Activated CD4-positive, alpha-beta T cell treated with anti-CD3 and anti-CD28 coated beads, Interleukin-2, amount 50 U/mL, for 1 hour (primary cell): ENCODE data around the gene GABPB2.
"Not testable (repeated sequence)": the region's sequence is repeated elsewhere in the genome, so short reads cannot be mapped to it uniquely, and the experiment has no call there.

Source experiments
- DNase-seq: peaks from one replicate; pipeline ENCODE4 v3.0.0-alpha.2; 2020

Gene GABPB2

GRCh38 chr1:151060007-151060656, 10.4 kb upstream of the GABPB2 start, which contains the start of gene MLLT11:
MLLT11 (plus strand) TSS chr1:151060397; CDS start chr1:151067225, 6,828 bp downstream.
- DNase-seq, result no peak

- no peak for DNase-seq
Observed at GRCh38 chr1:151060657-151061421, 9.7 kb upstream of the GABPB2 start.

GRCh38 chr1:151061704-151062103, 8.9 kb upstream of the GABPB2 start:
- DNase-seq, result no peak

DNA sequence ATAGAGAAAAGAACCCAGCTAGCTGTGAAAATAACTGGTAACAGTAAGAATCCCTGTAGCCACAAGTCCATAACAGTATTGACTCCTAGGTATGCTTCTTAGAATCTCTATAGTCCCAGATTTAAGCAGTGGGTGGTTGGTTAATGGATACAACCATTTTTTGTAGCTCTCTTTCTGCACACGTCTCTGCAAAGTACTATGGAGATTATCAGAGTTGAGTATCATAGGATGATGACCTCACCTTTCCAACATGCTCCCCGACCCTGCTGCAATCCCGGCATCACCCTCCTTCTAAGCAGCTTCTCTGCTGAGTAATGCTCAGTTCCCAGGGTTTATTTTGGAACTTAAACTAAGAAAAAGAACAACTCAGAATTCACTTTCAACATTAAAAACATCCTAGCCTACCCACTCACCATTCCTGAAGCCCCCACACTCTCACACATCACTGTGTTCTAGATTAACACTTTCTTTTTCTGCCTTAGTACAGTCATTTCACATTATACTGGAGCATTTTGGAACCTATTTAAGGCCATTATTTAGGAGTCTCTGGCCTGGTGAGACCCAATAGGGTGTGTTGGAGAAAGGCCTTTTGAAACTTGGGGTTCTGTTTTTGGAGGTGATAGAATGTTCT, 7.7 kb upstream of the GABPB2 start:
- DNase-seq, result no peak

- no peak for DNase-seq
Observed at GRCh38 chr1:151065089-151065645, 5.4 kb upstream of the GABPB2 start.

DNA sequence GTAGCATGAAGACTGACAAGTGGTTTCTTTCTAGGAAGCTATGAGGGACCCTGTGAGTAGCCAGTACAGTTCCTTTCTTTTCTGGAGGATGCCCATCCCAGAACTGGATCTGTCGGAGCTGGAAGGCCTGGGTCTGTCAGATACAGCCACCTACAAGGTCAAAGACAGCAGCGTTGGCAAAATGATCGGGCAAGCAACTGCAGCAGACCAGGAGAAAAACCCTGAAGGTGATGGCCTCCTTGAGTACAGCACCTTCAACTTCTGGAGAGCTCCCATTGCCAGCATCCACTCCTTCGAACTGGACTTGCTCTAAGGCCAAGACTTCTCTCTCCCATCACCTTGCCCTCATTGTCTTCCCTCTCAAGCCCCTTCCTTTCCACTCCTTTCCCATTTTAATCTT, 3.4 kb upstream of the GABPB2 start:
- no peak for DNase-seq

GRCh38 chr1:151069103-151069486, 1.5 kb upstream of the GABPB2 start:
- no peak for DNase-seq

- DNase-seq, result no peak
Observed at GRCh38 chr1:151072224-151072623, 1.7 kb downstream of the GABPB2 start.

DNA sequence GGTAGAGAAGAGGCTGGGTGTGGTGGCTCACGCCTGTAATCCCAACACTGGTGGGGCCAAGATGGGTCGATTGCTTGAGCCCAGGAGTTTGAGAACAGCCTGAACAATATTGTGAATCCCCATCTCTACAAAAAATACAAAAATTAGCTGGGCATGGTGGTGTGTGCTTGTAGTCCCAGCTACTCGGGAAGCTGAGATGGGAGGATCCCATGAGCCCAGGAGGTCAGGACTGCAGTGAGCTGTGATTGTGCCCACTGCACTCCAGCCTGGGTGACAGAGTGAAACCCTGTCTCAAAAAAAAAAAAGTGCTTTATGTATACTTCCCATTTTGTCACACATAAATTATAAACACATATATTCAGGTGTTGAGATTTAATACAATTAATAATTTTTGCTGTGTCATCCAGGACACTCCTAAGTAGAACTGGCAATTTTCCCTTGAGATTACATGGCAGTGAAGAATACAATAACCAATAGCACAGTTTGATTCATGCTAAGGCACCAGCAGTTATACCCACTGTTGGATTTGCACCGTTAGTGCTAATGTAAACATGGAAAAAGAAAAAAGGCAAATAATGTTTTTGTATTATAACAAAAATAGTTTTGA, 15.5 kb downstream of the GABPB2 start:
- DNase-seq, result no peak

DNA sequence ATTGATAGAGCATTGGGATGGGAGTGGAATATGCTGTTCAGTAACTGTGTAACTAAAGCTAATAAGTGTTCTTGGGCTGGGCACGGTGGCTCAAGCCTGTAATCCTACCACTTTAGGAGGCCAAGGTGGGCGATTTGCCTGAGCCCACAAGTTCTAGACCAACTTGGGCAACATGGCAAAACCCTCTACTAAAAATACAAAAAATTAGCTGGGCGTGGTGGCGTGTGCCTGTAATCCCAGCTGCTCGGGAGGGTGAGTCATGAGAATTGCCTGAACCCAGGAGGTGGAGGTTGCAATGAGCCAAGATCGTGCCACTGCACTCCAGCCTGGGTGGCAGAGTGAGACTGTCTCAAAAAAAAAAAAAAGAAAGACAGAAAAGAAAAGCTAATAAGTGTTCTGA, 26.9 kb downstream of the GABPB2 start:
- not testable (repeated sequence) for DNase-seq

- no peak for DNase-seq
Observed at GRCh38 chr1:151098126-151098525, 27.6 kb downstream of the GABPB2 start.

GRCh38 chr1:151104630-151105029, 34.1 kb downstream of the GABPB2 start:
- DNase-seq, result no peak

DNA sequence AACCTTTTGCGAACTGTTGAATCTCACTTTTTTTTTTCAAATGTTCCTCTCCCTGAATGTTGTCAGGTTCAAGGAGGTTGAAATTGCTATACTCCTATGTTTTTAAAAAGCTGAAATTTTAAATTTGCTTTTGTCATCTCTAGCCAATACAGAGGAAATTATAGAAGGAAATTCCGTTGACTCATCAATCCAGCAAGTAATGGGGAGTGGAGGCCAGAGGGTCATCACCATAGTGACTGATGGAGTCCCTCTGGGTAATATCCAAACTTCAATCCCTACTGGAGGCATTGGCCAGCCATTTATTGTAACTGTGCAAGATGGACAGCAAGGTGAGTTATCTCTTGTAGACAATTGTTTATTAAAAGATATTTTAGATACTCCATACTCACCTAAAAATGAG, 36.3 kb downstream of the GABPB2 start:
- no peak for DNase-seq

- no peak for DNase-seq
Observed at GRCh38 chr1:151108331-151108730, 37.8 kb downstream of the GABPB2 start.

DNA sequence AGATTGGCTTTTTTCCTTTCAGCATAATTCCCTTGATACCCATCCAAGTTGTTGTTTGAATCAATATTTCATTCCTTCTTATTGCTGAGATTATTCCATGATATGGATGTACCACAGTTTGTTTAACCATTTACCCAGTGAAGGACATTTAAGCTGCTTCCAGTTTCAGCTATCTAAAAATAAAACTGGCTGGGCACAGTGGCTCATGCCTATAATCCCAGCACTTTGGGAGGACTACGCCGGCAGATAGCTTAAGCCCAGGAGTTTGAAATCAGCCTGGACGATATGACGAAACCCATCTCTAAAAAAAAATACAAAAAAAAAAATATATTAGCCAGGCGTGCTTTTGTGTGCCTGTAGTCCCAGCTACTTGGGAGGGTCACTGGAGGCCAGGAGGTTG, 43.3 kb downstream of the GABPB2 start:
- DNase-seq, result no peak

DNA sequence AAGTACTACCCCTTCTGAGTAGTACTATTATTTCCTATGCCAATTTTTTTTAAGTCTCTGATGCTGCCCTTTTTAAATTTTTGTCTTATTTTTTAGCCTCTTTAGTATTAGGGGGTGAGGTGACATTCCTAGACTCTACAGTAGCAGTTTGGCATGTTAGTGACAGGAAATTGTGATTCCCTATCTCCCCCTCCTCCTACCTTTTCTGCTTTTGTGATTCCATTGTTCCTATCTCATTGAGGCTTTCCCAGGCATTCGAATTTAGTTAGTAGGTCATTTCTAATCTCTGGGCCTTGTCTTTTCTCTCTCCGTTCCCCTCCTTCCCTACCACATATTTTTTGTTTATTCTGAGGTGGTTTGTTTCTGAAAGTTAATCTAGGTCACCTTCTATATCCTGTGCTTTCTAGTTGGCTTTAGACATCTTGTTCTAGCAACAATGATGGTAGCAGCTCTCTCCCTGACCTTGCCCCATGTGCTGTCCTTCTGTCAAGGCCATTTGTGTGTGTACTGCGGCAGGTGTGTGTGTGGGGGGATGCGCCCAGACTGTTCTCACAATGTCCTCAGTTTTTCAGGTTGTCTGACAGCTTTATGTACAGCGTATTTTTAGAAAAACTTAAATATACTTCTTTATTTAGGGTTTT, 54.3 kb downstream of the GABPB2 start:
- DNase-seq, result no peak

DNA sequence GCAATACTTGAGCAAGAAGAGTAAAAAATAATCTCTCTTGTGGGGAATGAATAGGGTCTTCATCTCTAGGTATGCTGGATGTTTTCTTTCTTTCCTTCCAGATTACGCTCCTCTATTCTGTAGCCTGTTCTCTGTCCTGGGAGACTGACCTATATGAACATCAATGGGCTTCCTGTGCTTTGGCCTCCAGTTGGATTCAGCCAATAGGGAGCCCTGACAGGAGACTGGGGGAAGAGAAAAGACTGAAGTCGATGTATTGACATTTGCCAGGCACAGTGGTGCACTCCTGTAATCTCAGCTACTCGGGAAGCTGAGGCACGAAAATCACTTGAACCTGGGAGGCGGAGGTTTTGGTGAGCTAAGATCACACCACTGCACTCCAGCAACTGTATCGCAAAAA, 58.2 kb downstream of the GABPB2 start:
- DNase-seq, result no peak

- DNase-seq, result peak; percentile 70
Observed at GRCh38 chr1:151130987-151131586, 60.5 kb downstream of the GABPB2 start.

GRCh38 chr1:151131701-151132334, 61.3 kb downstream of the GABPB2 start:
- DNase-seq, result no peak

- no peak for DNase-seq
Observed at GRCh38 chr1:151132335-151133017, 61.9 kb downstream of the GABPB2 start.
